ENCODE results near the gene UBAP2.
"Not testable (repeated sequence)": the region's sequence is repeated elsewhere in the genome, so short reads cannot be mapped to it uniquely, and the experiment has no call there.

UBAP2 gene

GRCh38 chr9:34001951-34002350 is 46.7 kb downstream of the UBAP2 start:
- DNase-seq: no peak
- in situ Hi-C loops (cut with HindIII; ENCODE audit: low pct_ligation_motif_present, low pct_unique_long_range_greater_than_20kb, low sequenced_read_pairs): no loop called here

- in situ Hi-C loops (cut with HindIII; ENCODE audit: low pct_ligation_motif_present, low pct_unique_long_range_greater_than_20kb, low sequenced_read_pairs): no loop called here
- no peak for DNase-seq
Observed at GRCh38 chr9:34001298-34001697, 47.4 kb downstream of the UBAP2 start.

DNA sequence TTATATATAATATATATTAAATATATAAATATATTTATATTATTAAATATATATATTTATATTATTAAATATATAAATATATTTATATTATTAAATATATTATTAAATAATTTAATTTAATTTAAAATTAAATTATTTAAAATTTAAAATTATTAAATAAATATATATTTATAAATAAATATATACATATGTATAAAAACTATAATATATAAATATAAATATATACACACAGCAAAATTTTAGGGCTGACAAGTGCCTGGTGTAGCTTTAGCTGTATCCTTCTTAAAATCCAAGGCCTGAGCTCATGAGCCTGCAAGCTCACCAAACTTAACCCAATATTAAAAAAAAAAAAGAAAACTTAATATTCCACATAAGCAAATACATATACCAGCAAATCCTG is 53.2 kb downstream of the UBAP2 start:
- no peak for DNase-seq
- in situ Hi-C loops (cut with HindIII; ENCODE audit: low pct_ligation_motif_present, low pct_unique_long_range_greater_than_20kb, low sequenced_read_pairs): no loop called here

GRCh38 chr9:33993104-33993503 is 55.6 kb downstream of the UBAP2 start:
- in situ Hi-C loops (cut with HindIII; ENCODE audit: low pct_ligation_motif_present, low pct_unique_long_range_greater_than_20kb, low sequenced_read_pairs): no loop called here
- no peak for DNase-seq

DNA sequence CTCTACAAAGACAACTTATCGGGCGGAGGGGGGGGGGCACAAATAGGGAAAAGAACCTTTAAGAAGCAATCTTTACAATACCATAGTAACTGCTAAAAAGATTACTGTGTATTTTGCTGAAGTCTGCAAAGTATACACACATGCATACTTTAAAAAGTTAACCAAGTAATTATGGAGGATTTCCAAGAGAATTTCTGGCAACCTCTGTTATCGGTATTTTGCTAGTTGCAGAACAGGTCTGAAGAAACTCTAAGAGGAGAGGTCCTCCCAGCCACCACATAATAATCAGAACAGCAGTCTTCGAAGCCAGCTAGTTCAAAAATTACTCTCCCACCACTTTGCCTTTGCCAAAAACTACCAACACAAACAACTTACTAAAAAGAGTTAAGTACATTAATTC is 56.1 kb downstream of the UBAP2 start:
- DNase-seq: no peak
- in situ Hi-C loops (cut with HindIII; ENCODE audit: low pct_ligation_motif_present, low pct_unique_long_range_greater_than_20kb, low sequenced_read_pairs): no loop called here

DNA sequence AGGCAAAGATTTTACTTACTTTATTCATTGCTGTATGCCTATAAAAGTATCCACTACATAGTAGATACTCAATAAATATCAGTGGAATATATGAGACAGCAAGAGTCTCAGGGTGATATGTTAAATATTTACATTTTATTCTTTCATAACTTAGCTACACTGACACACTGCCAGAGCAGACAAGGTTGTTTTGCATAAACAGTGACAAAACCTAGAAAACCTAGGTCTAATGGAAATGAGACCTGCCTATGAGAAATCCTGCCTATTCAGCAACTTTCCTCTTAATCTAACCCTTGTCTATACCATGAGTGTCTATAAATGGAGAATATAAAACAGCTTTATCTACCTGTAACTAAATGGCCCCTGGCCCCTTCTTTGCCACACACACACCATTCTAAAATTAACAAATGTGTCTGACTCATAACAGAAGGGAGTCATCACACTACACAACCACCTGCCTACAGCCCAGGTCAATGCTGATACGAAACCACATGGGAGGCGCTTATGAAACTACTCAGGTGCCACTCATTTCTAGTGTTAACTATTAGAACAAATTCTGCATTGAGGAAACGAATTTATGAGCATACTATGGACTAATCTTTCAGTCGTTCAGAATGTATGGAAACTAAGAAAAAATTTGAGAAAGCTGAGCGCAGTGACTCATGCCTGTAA is 60.3 kb downstream of the UBAP2 start:
- DNase-seq: no peak
- in situ Hi-C loops (cut with HindIII; ENCODE audit: low pct_ligation_motif_present, low pct_unique_long_range_greater_than_20kb, low sequenced_read_pairs): no loop called here

DNA sequence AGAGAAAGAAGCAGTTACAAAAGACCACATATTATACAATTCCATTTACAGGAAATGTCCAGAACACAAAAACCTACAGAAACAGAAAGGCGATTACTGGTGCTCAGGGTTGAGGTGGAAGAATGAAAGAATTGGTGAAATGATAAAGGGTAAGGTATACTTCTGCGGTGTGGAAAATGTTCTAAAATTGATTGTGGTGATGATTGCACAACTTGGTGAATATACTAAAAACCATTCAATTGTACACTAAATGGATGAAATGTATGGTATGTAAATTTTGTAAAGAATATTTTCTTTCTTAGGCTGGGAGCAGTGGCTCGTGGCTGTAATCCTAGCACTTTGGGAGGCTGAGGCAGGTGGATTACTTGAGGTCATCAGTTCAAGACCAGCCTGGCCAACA is 72.3 kb downstream of the UBAP2 start:
- no peak for DNase-seq

DNA sequence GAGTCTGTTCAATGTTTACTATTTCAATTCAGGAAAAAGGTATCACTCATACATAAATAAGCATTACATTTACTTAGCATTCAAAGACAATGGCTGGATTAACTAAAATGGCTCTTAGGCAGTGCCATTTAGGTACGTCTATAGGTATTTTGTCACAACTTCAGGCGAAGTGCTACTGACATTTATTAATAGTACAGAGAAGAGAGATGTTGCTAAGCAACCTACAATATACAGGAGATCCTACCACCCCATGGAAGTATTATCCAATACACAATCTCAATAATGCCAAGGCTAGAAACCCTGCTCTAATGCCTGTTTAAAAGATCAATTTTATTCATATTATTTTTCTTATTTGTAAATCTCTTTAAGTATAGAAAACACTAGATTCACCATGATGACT is 76.0 kb downstream of the UBAP2 start:
- in situ Hi-C loops (cut with HindIII; ENCODE audit: low pct_ligation_motif_present, low pct_unique_long_range_greater_than_20kb, low sequenced_read_pairs): no loop called here
- no peak for DNase-seq

More for the DNA sequence above, 72.3 kb downstream of the UBAP2 start:
- in situ Hi-C loops (cut with HindIII; ENCODE audit: low pct_ligation_motif_present, low pct_unique_long_range_greater_than_20kb, low sequenced_read_pairs): no loop called here

DNA sequence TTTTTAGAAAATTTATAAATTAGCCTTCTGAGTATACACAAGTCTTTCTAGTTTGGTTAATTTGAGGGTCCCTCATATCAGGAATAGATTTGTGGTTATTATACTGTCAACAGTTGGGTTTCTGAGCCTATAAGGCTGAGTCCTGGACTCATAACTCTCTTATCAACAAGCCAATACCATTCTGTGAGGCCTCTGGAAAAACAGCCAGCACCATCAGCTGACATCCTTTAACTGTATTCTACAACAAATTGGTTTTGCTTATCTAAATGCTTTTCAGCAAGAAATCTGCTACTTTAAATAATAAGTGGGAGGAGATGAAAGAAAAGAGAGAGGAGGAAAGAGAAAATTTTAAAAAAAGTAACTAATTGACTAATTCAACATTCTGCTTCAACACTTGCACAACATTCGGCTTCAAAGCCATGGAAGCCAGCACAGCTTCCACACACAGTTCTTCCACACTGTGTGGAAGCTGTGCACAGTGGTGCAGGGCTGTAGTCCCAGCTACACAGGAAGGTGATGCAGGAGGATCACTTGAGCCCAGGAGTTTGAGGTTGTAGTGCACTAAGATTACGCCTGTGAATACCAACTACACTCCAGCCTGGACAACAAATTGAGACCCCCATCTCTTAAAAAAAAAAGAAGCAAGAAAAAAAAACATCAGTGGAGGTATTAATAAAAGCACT is 84.5 kb downstream of the UBAP2 start:
- in situ Hi-C loops (cut with HindIII; ENCODE audit: low pct_ligation_motif_present, low pct_unique_long_range_greater_than_20kb, low sequenced_read_pairs): no loop called here
- DNase-seq: no peak

GRCh38 chr9:33962468-33962867 is 86.2 kb downstream of the UBAP2 start:
- DNase-seq; in situ Hi-C loops (cut with HindIII; ENCODE audit: low pct_ligation_motif_present, low pct_unique_long_range_greater_than_20kb, low sequenced_read_pairs): not testable (repeated sequence)

GRCh38 chr9:33959725-33960124 is 89.0 kb downstream of the UBAP2 start:
- DNase-seq: no peak
- in situ Hi-C loops (cut with HindIII; ENCODE audit: low pct_ligation_motif_present, low pct_unique_long_range_greater_than_20kb, low sequenced_read_pairs): no loop called here

DNA sequence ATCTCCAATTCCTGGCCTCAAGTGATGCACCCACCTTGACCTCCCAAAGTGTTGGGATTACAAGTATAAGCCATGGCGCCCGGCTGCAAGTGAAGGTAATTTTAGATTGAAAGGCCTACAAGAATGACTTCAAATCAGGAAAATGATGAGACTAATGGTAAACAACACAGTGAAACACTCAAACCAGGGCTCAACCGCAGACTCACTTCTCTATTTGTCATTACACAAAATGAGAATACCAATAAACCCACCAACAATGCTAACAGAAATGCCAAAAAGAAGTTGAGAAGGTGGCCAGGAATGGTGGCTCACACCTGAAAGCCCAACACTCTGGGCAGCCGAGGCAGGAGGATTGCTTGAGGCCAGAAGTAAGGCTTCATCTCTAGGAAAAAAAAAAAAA is 92.1 kb downstream of the UBAP2 start:
- in situ Hi-C loops (cut with HindIII; ENCODE audit: low pct_ligation_motif_present, low pct_unique_long_range_greater_than_20kb, low sequenced_read_pairs): no loop called here
- no peak for DNase-seq

DNA sequence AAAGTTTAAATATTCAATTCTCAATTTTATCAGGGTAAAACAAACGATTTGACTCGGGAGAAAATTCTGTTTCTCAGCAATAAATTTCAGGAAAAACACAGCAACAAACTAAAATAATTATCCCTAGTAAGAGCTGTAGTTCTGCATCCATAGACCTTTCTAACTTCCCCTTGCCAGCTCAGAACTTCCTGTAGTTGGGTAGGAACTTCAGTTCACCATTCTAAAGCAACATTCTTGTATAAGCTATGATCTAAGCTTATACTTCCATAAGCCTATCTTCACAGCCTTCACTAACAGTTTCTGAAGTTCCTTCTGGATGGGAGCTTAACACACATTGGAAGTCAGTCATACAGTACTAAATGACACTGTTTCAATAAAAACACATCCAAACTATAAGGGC is 96.6 kb downstream of the UBAP2 start:
- DNase-seq: no peak
- in situ Hi-C loops (cut with HindIII; ENCODE audit: low pct_ligation_motif_present, low pct_unique_long_range_greater_than_20kb, low sequenced_read_pairs): no loop called here

DNA sequence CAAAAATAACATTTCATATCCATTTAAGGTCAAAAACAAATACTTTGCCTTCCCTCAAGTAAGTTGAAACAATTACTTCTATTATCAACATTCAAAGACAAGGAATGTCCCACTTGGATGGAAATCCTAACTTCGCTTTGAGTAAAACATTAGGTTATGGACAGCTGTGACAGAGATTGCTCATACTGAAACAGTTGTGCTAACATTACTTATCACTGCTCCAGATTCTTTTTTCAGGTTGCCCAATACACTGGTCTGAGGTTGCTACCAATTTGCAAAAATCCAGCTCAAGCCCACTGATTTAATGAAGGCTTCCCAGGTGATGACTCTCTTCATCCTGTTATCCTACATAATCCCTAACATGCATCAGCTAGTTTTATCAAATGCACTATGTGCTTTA is 98.3 kb downstream of the UBAP2 start:
- in situ Hi-C loops (cut with HindIII; ENCODE audit: low pct_ligation_motif_present, low pct_unique_long_range_greater_than_20kb, low sequenced_read_pairs): no loop called here
- no peak for DNase-seq

DNA sequence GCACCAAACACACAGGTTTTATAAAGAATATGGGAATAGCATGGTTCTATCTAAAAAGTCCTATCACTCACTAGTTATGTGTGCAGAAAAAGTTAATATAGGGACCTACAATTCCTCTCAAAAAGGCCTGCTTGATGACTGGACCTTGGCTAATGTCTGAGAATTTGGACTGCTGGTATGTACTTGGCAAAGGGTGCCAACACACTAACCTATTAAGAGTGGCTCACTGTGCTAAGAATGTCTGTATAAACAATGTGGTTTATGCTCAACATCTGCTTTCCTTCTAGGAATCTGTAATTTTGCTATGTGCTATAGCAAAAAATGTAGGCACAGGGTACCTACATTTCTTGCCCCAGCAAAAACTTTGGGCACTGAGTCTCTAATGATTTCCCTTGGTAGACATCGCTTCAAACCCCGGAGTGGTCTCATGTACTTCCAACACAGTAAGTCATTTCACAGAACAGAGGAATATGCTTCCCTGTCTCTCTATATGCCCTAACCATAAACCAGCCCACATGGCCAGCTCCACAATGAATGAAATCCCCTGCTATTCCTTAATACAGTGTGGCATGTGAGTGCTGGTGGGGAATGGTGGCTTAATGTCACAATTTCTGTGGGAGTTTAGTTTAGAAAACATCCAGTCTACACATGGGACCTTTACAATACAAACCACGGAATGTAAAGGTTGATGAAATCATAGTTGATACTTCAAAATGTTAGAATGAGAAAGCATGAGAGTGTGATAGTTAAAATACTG is 101.7 kb downstream of the UBAP2 start:
- peak; percentile 95 for DNase-seq
- in situ Hi-C loops (cut with HindIII; ENCODE audit: low pct_ligation_motif_present, low pct_unique_long_range_greater_than_20kb, low sequenced_read_pairs): no loop called here

GRCh38 chr9:33943389-33943788 is 105.3 kb downstream of the UBAP2 start:
- no peak for DNase-seq
- in situ Hi-C loops (cut with HindIII; ENCODE audit: low pct_ligation_motif_present, low pct_unique_long_range_greater_than_20kb, low sequenced_read_pairs): no loop called here

GRCh38 chr9:33942471-33943083 is 106.1 kb downstream of the UBAP2 start:
- in situ Hi-C loops (cut with HindIII; ENCODE audit: low pct_ligation_motif_present, low pct_unique_long_range_greater_than_20kb, low sequenced_read_pairs): no loop called here

DNA sequence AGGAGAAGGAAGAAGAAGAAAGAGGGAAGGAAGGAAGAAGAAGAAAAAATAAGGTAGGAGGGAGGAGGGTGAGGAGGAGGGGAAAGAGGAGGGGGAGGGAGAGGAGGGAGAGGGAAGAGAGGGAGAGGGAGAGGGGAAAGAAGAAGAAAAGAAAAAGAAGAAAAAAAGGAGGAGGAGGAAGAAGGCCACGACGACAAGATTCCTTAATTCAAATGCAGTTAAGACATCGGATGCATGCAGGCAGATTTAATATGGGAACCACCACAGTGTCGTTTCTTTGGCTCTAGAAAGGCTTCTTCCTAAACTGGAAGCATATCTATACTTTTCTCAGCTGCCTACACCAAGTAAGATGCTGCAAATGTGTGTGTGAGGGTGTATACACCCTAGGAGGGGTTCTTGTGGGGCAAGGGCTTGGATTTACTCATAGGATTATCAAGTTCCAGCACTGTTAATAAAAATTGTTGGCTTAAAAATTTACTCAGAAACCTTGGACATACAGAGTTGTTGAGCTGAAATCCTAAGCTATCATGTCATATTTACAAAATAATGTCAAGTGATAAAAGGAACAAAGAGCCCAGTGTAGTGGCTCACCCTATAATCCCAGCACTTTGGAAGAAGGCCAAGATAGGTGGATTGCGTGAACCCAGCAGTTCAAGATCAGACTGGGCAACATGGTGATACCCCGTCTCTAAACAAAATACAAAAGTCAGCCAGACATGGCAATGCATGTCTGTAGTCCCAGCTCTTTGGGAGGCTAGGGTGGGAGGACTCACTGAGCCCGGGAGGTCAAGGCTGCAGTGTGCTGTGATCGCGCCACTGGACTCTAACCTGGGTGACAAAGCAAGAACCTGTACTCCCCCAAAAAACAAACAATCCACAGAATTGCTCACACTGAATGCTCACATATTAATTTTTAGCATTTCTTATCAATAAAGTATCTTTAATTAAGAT is 108.5 kb downstream of the UBAP2 start:
- in situ Hi-C loops (cut with HindIII; ENCODE audit: low pct_ligation_motif_present, low pct_unique_long_range_greater_than_20kb, low sequenced_read_pairs): no loop called here
- DNase-seq: no peak

More at GRCh38 chr9:33942471-33943083, 106.1 kb downstream of the UBAP2 start:
- DNase-seq: peak; percentile 42

All from ACHN (cell line).